HepG2 (cell line): ENCODE data around the gene CYLD. TPM values are rescaled to one million over a fixed set of nuclear protein-coding genes. Genes with fewer than 3 reads are reported as not detected.

Source experiments
- ATAC-seq: fragments of 200-7000 bp; cut with Tn5 transposase; 3 replicates; pipeline ENCODE4 v1.9.1; 2020; ENCODE audit warnings: mild to moderate bottlenecking, moderate library complexity
- BruUV-seq: library from RNA; stranded (reverse); fragments of 400-500 nt; replicated peaks from 2 replicates; lab custom pipeline; 2021; lab: Mats Ljungman, UMichigan
- CTCF ChIA-PET: fragments of 300-600 bp; formaldehyde crosslinking; extraction: SDS; loops from one replicate; lab custom pipeline; 2021; ENCODE audit warnings: low total read pairs, inconsistent platforms, low intra/inter-chr PET ratio; lab: Yijun Ruan, JAX
- POLR2A ChIA-PET: fragments of 350-600 bp; sonication (Branson Sonifier 250); formaldehyde crosslinking; loops from one replicate; lab custom pipeline; 2020; ENCODE audit warnings: antibody characterized with exemption, inconsistent platforms; lab: Yijun Ruan, JAX
- DNase-seq: peaks from one replicate; pipeline ENCODE4 v3.0.0-alpha.2; 2015; ENCODE audit warnings: low spot score
- FAIRE-seq: peaks from 3 replicates; lab custom pipeline; 2011; peaks lifted over from hg19 to GRCh38; lab: Jason Lieb, UNC
- H2AFZ ChIP-seq: one replicate; pipeline ENCODE4 v1.6.1; 2011; ENCODE audit warnings: low read length, inconsistent platforms
- H3K27ac ChIP-seq: fragments of 300-600 bp; 3 replicates; pipeline ENCODE4 v1.8.0; 2011; ENCODE audit warnings: mixed run types, mild to moderate bottlenecking, mixed read lengths, low read length, inconsistent platforms; ENCODE audit not compliant: insufficient read depth; ENCODE audit errors: extremely low read length
- H3K27me3 ChIP-seq, 2 experiments: fragments of 200-600 bp in 1 of 2; 2 replicates in 1 of 2; 3 replicates in 1 of 2; pipeline versions ENCODE4 v1.6.0 to v1.8.0; 2011; ENCODE audit warnings: low read length in 2 of 2, mild to moderate bottlenecking in 2 of 2, moderate library complexity in 2 of 2, inconsistent platforms in 1 of 2; ENCODE audit not compliant: insufficient read depth in 2 of 2, control insufficient read depth in 1 of 2
- H3K36me3 ChIP-seq, 2 experiments: fragments of 200-600 bp in 1 of 2; replicated peaks in 1 of 2; 2 replicates in 1 of 2; 3 replicates in 1 of 2; pipeline versions ENCODE4 v1.5.1 to v1.8.0; 2011; ENCODE audit warnings: low read length in 2 of 2, inconsistent platforms in 1 of 2; ENCODE audit not compliant: insufficient read depth in 2 of 2, control insufficient read depth in 1 of 2
- H3K4me1 ChIP-seq: 2 replicates; pipeline ENCODE4 v1.5.1; 2012; ENCODE audit warnings: low read length, inconsistent platforms; ENCODE audit not compliant: insufficient read depth
- H3K4me2 ChIP-seq: 2 replicates; pipeline ENCODE4 v1.6.0; 2011; ENCODE audit warnings: low read depth, low read length, inconsistent platforms
- H3K4me3 ChIP-seq, 3 experiments: fragments of 200-600 bp in 1 of 3; sonication (generic), shearing (Covaris generic) in 1 of 3; replicated peaks in 1 of 3; 2 replicates each; pipeline ENCODE4 v1.5.1; 2011 to 2016; ENCODE audit warnings: low read length in 3 of 3, inconsistent platforms in 2 of 3, low read depth in 2 of 3, mild to moderate bottlenecking in 2 of 3, control low read depth in 1 of 3, mixed read lengths in 1 of 3; ENCODE audit not compliant: insufficient read depth in 1 of 3
- H3K79me2 ChIP-seq: one replicate; pipeline ENCODE4 v1.6.1; 2011; ENCODE audit warnings: low read length, inconsistent platforms; ENCODE audit not compliant: insufficient read depth
- H3K9ac ChIP-seq: 2 replicates; pipeline ENCODE4 v1.6.0; 2011; ENCODE audit warnings: mild to moderate bottlenecking, low read depth, low read length, inconsistent platforms; ENCODE audit not compliant: insufficient read depth
- H3K9me3 ChIP-seq: 2 replicates; pipeline ENCODE4 v1.5.1; 2012; ENCODE audit warnings: mild to moderate bottlenecking, low read length
- H4K20me1 ChIP-seq: 2 replicates; pipeline ENCODE4 v1.6.0; 2011; ENCODE audit warnings: inconsistent platforms, mild to moderate bottlenecking, low read length, moderate library complexity; ENCODE audit not compliant: insufficient read depth
- ATF7 ChIP-seq, 2 experiments: fragments of 450-650 bp in 1 of 2; sonication (generic) in 1 of 2; formaldehyde crosslinking in 1 of 2; IDR thresholded peaks; 2 replicates each; pipeline versions ENCODE4 v1.4.0 to v1.6.1; 2016 to 2020; ENCODE audit warnings: antibody characterized with exemption in 1 of 2, mild to moderate bottlenecking in 1 of 2, missing genetic modification reagents in 1 of 2
- CAMTA2 ChIP-seq: sonication (generic); formaldehyde crosslinking; IDR thresholded peaks from 2 replicates; pipeline ENCODE4 v1.4.0; 2020; ENCODE audit warnings: mild to moderate bottlenecking, missing genetic modification reagents, borderline replicate concordance
- GATAD2A ChIP-seq: IDR thresholded peaks from 2 replicates; pipeline ENCODE4 v1.6.1; 2016
- GMEB2 ChIP-seq: IDR thresholded peaks from 2 replicates; pipeline ENCODE4 v1.6.1; 2016; ENCODE audit warnings: missing biosample characterization, missing genetic modification reagents, low read depth
- HNF4G ChIP-seq, 2 experiments: sonication (generic) in 1 of 2; formaldehyde crosslinking in 1 of 2; IDR thresholded peaks; 2 replicates each; pipeline versions ENCODE4 v1.4.0 to v1.6.1; 2011 to 2020; ENCODE audit warnings: borderline replicate concordance in 2 of 2, low read depth in 2 of 2, mild to moderate bottlenecking in 2 of 2, low read length in 1 of 2, missing genetic modification reagents in 1 of 2, moderate library complexity in 1 of 2
- KAT7 ChIP-seq: IDR thresholded peaks from 2 replicates; pipeline ENCODE4 v1.6.1; 2018; ENCODE audit warnings: borderline replicate concordance, missing compliant biosample characterization
- NFATC3 ChIP-seq: sonication (generic); formaldehyde crosslinking; IDR thresholded peaks from 2 replicates; pipeline ENCODE4 v1.5.1; 2020; ENCODE audit warnings: mild to moderate bottlenecking, missing genetic modification reagents
- NFYC ChIP-seq: IDR thresholded peaks from 2 replicates; pipeline ENCODE4 v1.6.1; 2016; ENCODE audit warnings: missing genetic modification reagents, missing compliant biosample characterization
- TBL1XR1 ChIP-seq: fragments of 150-350 bp; IDR thresholded peaks from 2 replicates; pipeline ENCODE4 v1.6.1; 2014; ENCODE audit warnings: borderline replicate concordance, low read length; ENCODE audit not compliant: partially characterized antibody
- ZFY ChIP-seq: sonication (generic); formaldehyde crosslinking; IDR thresholded peaks from 2 replicates; pipeline ENCODE4 v1.4.0; 2020; ENCODE audit warnings: missing genetic modification reagents
- ZNF20 ChIP-seq: sonication (generic); formaldehyde crosslinking; IDR thresholded peaks from 2 replicates; pipeline ENCODE4 v1.4.0; 2020; ENCODE audit warnings: mild to moderate bottlenecking, moderate library complexity, missing genetic modification reagents
- ZNF33A ChIP-seq: sonication (generic); formaldehyde crosslinking; IDR thresholded peaks from 2 replicates; pipeline ENCODE4 v1.5.1; 2020; ENCODE audit warnings: missing genetic modification reagents, mild to moderate bottlenecking, moderate library complexity, borderline replicate concordance
- ZNF589 ChIP-seq: sonication (generic); formaldehyde crosslinking; conservative IDR thresholded peaks from 2 replicates; pipeline ENCODE4 v1.8.0; 2022; ENCODE audit warnings: mild to moderate bottlenecking, moderate library complexity, missing genetic modification reagents
- ZNF672 ChIP-seq: sonication (generic); formaldehyde crosslinking; IDR thresholded peaks from 2 replicates; pipeline ENCODE4 v1.8.1; 2022; ENCODE audit warnings: missing genetic modification reagents
- ZSCAN12 ChIP-seq: sonication (generic); formaldehyde crosslinking; IDR thresholded peaks from 2 replicates; pipeline ENCODE4 v1.9.0; 2021; ENCODE audit warnings: mild to moderate bottlenecking, missing genetic modification reagents
- ZSCAN25 ChIP-seq: sonication (generic); formaldehyde crosslinking; IDR thresholded peaks from 2 replicates; pipeline ENCODE4 v1.8.0; 2022; ENCODE audit warnings: mild to moderate bottlenecking, missing genetic modification reagents
- WGBS: methylation state at CpG from one replicate; pipeline ENCODE4 v1.1.6; 2017; ENCODE audit warnings: low lambda C conversion rate; 5-methylcytosine and 5-hydroxymethylcytosine counted together
- in situ Hi-C: cut with HindIII; loops from 2 replicates; pipeline ENCODE4 v1.10.0; 2017; ENCODE audit warnings: low pct_unique_long_range_greater_than_20kb; ENCODE audit not compliant: extremely low pct_ligation_motif_present
- intact Hi-C: fragments of 100-400 bp; cut with micrococcal nuclease; formaldehyde crosslinking; loops from one replicate; pipeline ENCODE4 v1.10.0; 2022; ENCODE audit not compliant: unreplicated experiment
- polyA plus RNA-seq, 8 experiments: library from polyadenylated mRNA; depleted of rRNA in 3 of 8; stranded (reverse) in 7 of 8; unstranded in 1 of 8; fragments of >200 nt; fragmentation: Illumina TruSeq in 4 of 8; extraction: Trizol in 4 of 8; gene quantifications; 2 replicates each; pipeline versions ENCODE4 v1.2.1 to v1.2.3, GENCODE V29; 2011 to 2016; ENCODE audit warnings: low read depth in 4 of 8, missing spikeins in 1 of 8, mixed read lengths in 1 of 8; ENCODE audit not compliant: insufficient read depth in 1 of 8
- total RNA-seq, 5 experiments: library from RNA; depleted of rRNA; stranded (reverse); fragments of >200 nt; fragmentation: Illumina TruSeq; extraction: Trizol; gene quantifications; 2 replicates each; pipeline ENCODE4 v1.2.3, GENCODE V29; 2016; ENCODE audit warnings: low read depth in 1 of 5
- TF ChIP-seq, protein P1 (sequence below): sonication (generic); formaldehyde crosslinking; conservative IDR thresholded peaks from 2 replicates; pipeline ENCODE4 v1.4.0; 2020; ENCODE audit warnings: missing genetic modification reagents
- TF ChIP-seq, protein P2 (sequence below): sonication (generic); formaldehyde crosslinking; IDR thresholded peaks from 2 replicates; pipeline ENCODE4 v1.4.0; 2020; ENCODE audit warnings: missing genetic modification reagents
- TF ChIP-seq, protein P3 (sequence below): sonication (generic); formaldehyde crosslinking; IDR thresholded peaks from 2 replicates; pipeline ENCODE4 v1.5.0; 2020; ENCODE audit warnings: mild to moderate bottlenecking, missing genetic modification reagents

Gene CYLD
- total and polyA plus RNA-seq, 2 of the 13 experiments (the other 11 are each of a cell fraction or from before 2014, with no cell fraction given), result 6.1 to 11.4 TPM

DNA sequence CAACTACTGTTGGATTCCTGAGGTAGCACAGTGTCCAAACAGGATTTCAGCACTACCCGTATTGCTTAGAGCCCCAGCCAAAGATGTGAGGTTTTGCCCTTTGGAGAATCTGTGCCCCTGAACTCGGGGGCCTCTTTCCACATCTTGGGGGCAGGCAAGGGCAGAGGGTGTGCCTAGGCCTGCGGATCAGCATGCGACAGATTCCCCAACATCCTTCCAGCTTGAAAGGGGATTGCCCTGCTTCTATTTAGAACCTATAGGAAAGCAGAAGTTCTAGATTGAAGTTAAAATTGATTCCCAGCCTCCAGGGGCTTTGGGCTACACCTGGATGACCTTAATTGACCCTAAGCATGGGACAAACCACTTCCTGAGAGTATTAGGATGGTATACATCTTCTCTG lies 28.9 kb upstream of the CYLD start:
- Histone ChIP-seq H3K4me1 (peaks cover 20% of the 10 kb centered on the region), H3K27ac (no peak overlapping the region), H3K36me3 (no peaks in the 10 kb centered on the region), H3K79me2 (no peaks in the 10 kb centered on the region), H2AFZ (no peak overlapping the region), H3K4me3 (no peak overlapping the region), H3K27me3 (peaks cover 0 to 17% of the 10 kb centered on the region in 2 experiments; a peak in 2 of 5 replicates), H3K4me2 (no peak overlapping the region), H3K9ac (no peak overlapping the region), H4K20me1 (no peaks in the 10 kb centered on the region), H3K9me3 (no peaks in the 10 kb centered on the region)
- 52% methylated on average over 4 of the region's 4 CpGs for WGBS
- no peak for FAIRE-seq
- ATAC-seq, result no peak
- TF ChIP-seq ZNF20 (CRISPR knock-in tag), result no peak
- TF ChIP-seq, protein P1, sequence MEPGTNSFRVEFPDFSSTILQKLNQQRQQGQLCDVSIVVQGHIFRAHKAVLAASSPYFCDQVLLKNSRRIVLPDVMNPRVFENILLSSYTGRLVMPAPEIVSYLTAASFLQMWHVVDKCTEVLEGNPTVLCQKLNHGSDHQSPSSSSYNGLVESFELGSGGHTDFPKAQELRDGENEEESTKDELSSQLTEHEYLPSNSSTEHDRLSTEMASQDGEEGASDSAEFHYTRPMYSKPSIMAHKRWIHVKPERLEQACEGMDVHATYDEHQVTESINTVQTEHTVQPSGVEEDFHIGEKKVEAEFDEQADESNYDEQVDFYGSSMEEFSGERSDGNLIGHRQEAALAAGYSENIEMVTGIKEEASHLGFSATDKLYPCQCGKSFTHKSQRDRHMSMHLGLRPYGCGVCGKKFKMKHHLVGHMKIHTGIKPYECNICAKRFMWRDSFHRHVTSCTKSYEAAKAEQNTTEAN (CRISPR knock-in tag), result no peak
- no peak for TF ChIP-seq TBL1XR1
- TF ChIP-seq ZFY (CRISPR knock-in tag), result no peak
- TF ChIP-seq, protein P2, sequence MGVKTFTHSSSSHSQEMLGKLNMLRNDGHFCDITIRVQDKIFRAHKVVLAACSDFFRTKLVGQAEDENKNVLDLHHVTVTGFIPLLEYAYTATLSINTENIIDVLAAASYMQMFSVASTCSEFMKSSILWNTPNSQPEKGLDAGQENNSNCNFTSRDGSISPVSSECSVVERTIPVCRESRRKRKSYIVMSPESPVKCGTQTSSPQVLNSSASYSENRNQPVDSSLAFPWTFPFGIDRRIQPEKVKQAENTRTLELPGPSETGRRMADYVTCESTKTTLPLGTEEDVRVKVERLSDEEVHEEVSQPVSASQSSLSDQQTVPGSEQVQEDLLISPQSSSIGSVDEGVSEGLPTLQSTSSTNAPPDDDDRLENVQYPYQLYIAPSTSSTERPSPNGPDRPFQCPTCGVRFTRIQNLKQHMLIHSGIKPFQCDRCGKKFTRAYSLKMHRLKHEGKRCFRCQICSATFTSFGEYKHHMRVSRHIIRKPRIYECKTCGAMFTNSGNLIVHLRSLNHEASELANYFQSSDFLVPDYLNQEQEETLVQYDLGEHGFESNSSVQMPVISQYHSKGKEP, result no peak
- no peak for TF ChIP-seq HNF4G (IDR thresholded peaks at IDR 0.05; ENCODE audit: borderline replicate concordance, low read depth, low read length)
- TF ChIP-seq HNF4G (CRISPR knock-in tag; IDR thresholded peaks at IDR 0.05; ENCODE audit: borderline replicate concordance, low read depth), result no peak
- no peak for TF ChIP-seq NFYC
- TF ChIP-seq, protein P3, sequence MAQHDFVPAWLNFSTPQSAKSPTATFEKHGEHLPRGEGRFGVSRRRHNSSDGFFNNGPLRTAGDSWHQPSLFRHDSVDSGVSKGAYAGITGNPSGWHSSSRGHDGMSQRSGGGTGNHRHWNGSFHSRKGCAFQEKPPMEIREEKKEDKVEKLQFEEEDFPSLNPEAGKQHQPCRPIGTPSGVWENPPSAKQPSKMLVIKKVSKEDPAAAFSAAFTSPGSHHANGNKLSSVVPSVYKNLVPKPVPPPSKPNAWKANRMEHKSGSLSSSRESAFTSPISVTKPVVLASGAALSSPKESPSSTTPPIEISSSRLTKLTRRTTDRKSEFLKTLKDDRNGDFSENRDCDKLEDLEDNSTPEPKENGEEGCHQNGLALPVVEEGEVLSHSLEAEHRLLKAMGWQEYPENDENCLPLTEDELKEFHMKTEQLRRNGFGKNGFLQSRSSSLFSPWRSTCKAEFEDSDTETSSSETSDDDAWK (CRISPR knock-in tag), result no peak
- no peak for TF ChIP-seq ATF7 (IDR thresholded peaks at IDR 0.05)
- TF ChIP-seq ATF7 (CRISPR knock-in tag; IDR thresholded peaks at IDR 0.05), result no peak
- TF ChIP-seq ZNF672 (CRISPR knock-in tag), result no peak
- no peak for TF ChIP-seq CAMTA2
- TF ChIP-seq ZNF33A (CRISPR knock-in tag), result no peak
- TF ChIP-seq KAT7, result no peak
- no peak for TF ChIP-seq NFATC3 (CRISPR knock-in tag)
- no peak for TF ChIP-seq ZSCAN12 (CRISPR knock-in tag)
- no peak for TF ChIP-seq ZNF589
- TF ChIP-seq GATAD2A, result no peak
- no peak for TF ChIP-seq ZSCAN25
- no peak for TF ChIP-seq GMEB2
- in situ Hi-C loops, result no loop called here
- CTCF ChIA-PET, result no interaction called here
- POLR2A ChIA-PET, result no interaction called here
- intact Hi-C loops, result no loop called here
- no peak for DNase-seq
- no TSS peak for BruUV-seq
